ENCODE measurements around the gene CST11. TPM values are rescaled to one million over a fixed set of nuclear protein-coding genes. Genes with fewer than 3 reads are reported as not detected.

The CST11 gene
- total RNA-seq, 1 experiment from 2014 or later, result not detected

- CTCF ChIA-PET, result interaction anchor here (0.6 to 3.8 kb wide), 5 partner anchors 24 to 419 kb away, joined by 3 to 38 read pairs (median 12); partner anchors contain the start of gene NAPB
- Mint-ChIP-seq H3K27ac (no peak overlapping the region), H3K36me3 (no peaks in the 10 kb centered on the region), H3K9me3 (no peaks in the 10 kb centered on the region), H3K4me3 (no peak overlapping the region), H3K27me3 (ENCODE audit: low read depth) (peaks cover 7% of the 10 kb centered on the region; the same call in 1 of the 2 replicates), H3K4me1 (0 out of 2 replicates have a peak, but pooled peaks cover 8% of the 10 kb centered on the region)
- ATAC-seq (no peak), DNase-seq (ENCODE audit: low spot score) (no peak)
- POLR2A ChIA-PET, result no interaction called here
- TF ChIP-seq IRF1 (CRISPR knock-in tag; IDR thresholded peaks at IDR 0.05) (no peak), ZSCAN18 (CRISPR knock-in tag; IDR thresholded peaks at IDR 0.05) (no peak), AFF4 (CRISPR knock-in tag; IDR thresholded peaks at IDR 0.05; ENCODE audit: borderline replicate concordance) (no peak), HMGA2 (CRISPR knock-in tag; IDR thresholded peaks at IDR 0.05) (no peak), E2F5 (CRISPR knock-in tag; IDR thresholded peaks at IDR 0.05) (no peak), EMX1 (CRISPR knock-in tag; IDR thresholded peaks at IDR 0.05) (no peak)
These were observed 7.8 kb downstream of the CST11 start for GRCh38 chr20:23444859-23445258.

- H3K9me3 Mint-ChIP-seq, result no peaks in the 10 kb centered on the region
- H3K36me3 Mint-ChIP-seq, result no peaks in the 10 kb centered on the region
- H3K27ac Mint-ChIP-seq, result no peak overlapping the region
- DNase-seq (ENCODE audit: low spot score), result no peak
- TF ChIP-seq EMX1 (CRISPR knock-in tag; IDR thresholded peaks at IDR 0.05) (no peak), ZNF138 (CRISPR knock-in tag; conservative IDR thresholded peaks at IDR 0.05) (no peak), ZNF671 (CRISPR knock-in tag; IDR thresholded peaks at IDR 0.05) (no peak), NR3C1 (CRISPR knock-in tag; conservative IDR thresholded peaks at IDR 0.05; ENCODE audit: low read depth) (no peak), ZNF317 (CRISPR knock-in tag; IDR thresholded peaks at IDR 0.05; ENCODE audit: borderline replicate concordance, low read depth) (no peak)
- no peak for ATAC-seq
- H3K4me3 Mint-ChIP-seq, result no peak overlapping the region
- 0 out of 2 replicates have a peak, but pooled peaks cover 8% of the 10 kb centered on the region for H3K4me1 Mint-ChIP-seq
- POLR2A ChIA-PET, result no interaction called here
- H3K27me3 Mint-ChIP-seq (ENCODE audit: low read depth), result peaks cover 4% of the 10 kb centered on the region; the same call in 1 of the 2 replicates
- CTCF ChIA-PET, result interaction anchor here (0.6 to 4.5 kb wide), 23 partner anchors 11 to 226 kb away, joined by 3 to 56 read pairs (median 6); partner anchors contain the start of genes CST11, CST9 and NAPB
These were observed 10.2 kb downstream of the CST11 start for GRCh38 chr20:23442436-23442835.

GRCh38 chr20:23441850-23442313 lies 10.8 kb downstream of the CST11 start:
- ChIA-PET POLR2A (no interaction called here), CTCF (interaction anchor here (0.6 to 4.5 kb wide), 27 partner anchors 11 to 291 kb away, joined by 3 to 56 read pairs (median 5); partner anchors contain the start of genes CST11, CST9 and NAPB)
- H3K4me1 Mint-ChIP-seq, result 0 out of 2 replicates have a peak, but pooled peaks cover 7% of the 10 kb centered on the region
- no peaks in the 10 kb centered on the region for H3K9me3 Mint-ChIP-seq
- TF ChIP-seq CTCF (IDR thresholded peaks at IDR 0.05) (peak; percentile 80), ZNF263 (CRISPR knock-in tag; IDR thresholded peaks at IDR 0.05; ENCODE audit: low read depth) (peak; percentile 35; the same call in 1 of the 2 replicates), PREB (CRISPR knock-in tag; IDR thresholded peaks at IDR 0.05; ENCODE audit: borderline replicate concordance) (no peak), ATF1 (CRISPR knock-in tag; IDR thresholded peaks at IDR 0.05) (no peak), ETV6 (CRISPR knock-in tag; IDR thresholded peaks at IDR 0.05) (no peak)
- H3K27ac Mint-ChIP-seq, result no peak overlapping the region
- DNase-seq (ENCODE audit: low spot score) (peak; percentile 89), ATAC-seq (peak; percentile 97)
- H3K36me3 Mint-ChIP-seq, result no peaks in the 10 kb centered on the region
- peaks cover 4% of the 10 kb centered on the region; the same call in 1 of the 2 replicates for H3K27me3 Mint-ChIP-seq (ENCODE audit: low read depth)
- no peak overlapping the region for H3K4me3 Mint-ChIP-seq
